ENCODE measurements around the gene ENDOG.

Gene ENDOG

DNA sequence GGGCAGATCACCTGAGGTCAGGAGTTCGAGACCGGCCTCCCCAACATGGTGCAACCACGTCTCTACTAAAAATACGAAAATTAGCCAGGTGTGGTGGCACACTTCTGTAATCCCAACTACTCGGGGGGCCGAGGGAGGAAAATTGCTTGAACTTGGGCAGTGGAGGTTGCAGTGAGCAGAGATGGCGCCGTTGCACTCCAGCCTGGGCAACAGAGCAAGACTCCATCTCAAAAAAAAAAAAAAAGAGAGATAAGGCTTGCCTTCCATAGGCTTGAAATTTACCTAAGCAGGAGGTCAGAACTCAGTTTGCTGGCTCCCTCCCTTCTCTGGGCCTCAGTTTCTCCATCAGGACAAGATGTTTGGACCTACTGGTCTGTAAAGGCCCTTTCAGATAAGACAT is 10.0 kb downstream of the ENDOG start:
- H3K4me3 ChIP-seq (ENCODE audit: insufficient read depth, low read depth, low read length, poor library complexity, severe bottlenecking): no peak overlapping the region
- no peaks in the 10 kb centered on the region for H3K9me3 ChIP-seq (ENCODE audit: control insufficient read depth, low read length)
- H3K27ac ChIP-seq (ENCODE audit: insufficient read depth, low read length, poor library complexity, severe bottlenecking): peak overlapping the region; percentile 68
- peaks cover 37% of the 10 kb centered on the region for H3K36me3 ChIP-seq (ENCODE audit: control insufficient read depth, insufficient read depth, low read length)
- DNase-seq: no peak
- H3K27me3 ChIP-seq (replicated peaks; ENCODE audit: control insufficient read depth, insufficient read depth, low read length, poor library complexity, severe bottlenecking): no peaks in the 10 kb centered on the region
- H3K4me1 ChIP-seq (ENCODE audit: control insufficient read depth, insufficient read depth, low read length, poor library complexity, severe bottlenecking): peaks cover 14% of the 10 kb centered on the region

DNA sequence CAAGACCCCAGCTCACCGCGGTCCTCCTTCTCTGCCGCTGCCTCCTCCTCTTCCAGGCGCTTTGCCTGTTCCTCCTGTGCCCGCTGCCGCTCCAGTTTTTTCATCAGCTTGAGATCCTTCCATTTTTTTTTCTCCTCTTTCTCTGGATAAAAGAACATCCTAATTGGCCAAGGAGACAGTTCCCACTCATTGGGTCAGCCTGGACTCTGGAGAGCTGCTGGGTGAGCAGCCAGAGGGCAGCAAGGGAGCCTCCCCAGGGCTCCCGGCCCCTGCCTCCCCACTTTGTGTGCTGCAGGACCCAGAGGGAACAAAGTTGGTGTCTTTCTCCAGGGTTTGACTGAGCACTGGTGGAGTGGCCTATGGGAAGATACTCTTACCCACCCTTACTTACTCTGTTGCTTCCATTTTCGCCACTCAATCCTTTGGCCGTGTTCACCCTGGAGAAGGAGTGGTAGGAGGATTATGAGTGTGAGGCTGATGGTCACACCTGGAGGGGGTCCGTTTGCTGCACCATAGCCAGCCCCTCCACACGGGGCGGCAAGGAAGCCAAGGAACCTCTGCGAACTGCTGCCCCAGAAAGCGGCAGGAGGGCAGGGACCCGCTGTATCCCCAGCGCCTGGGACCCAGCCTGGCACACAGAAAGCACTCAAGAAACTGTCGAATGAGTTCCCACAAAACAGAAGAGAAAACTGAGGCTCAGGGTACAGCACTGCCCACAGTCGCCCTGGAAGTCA is 10.6 kb downstream of the ENDOG start:
- peaks cover 14% of the 10 kb centered on the region for H3K4me1 ChIP-seq (ENCODE audit: control insufficient read depth, insufficient read depth, low read length, poor library complexity, severe bottlenecking)
- peak overlapping the region; percentile 90 for H3K4me3 ChIP-seq (ENCODE audit: insufficient read depth, low read depth, low read length, poor library complexity, severe bottlenecking)
- no peaks in the 10 kb centered on the region for H3K27me3 ChIP-seq (replicated peaks; ENCODE audit: control insufficient read depth, insufficient read depth, low read length, poor library complexity, severe bottlenecking)
- DNase-seq: no peak
- H3K9me3 ChIP-seq (ENCODE audit: control insufficient read depth, low read length): no peaks in the 10 kb centered on the region
- peaks cover 31% of the 10 kb centered on the region for H3K36me3 ChIP-seq (ENCODE audit: control insufficient read depth, insufficient read depth, low read length)
- H3K27ac ChIP-seq (ENCODE audit: insufficient read depth, low read length, poor library complexity, severe bottlenecking): peak overlapping the region; percentile 68

DNA sequence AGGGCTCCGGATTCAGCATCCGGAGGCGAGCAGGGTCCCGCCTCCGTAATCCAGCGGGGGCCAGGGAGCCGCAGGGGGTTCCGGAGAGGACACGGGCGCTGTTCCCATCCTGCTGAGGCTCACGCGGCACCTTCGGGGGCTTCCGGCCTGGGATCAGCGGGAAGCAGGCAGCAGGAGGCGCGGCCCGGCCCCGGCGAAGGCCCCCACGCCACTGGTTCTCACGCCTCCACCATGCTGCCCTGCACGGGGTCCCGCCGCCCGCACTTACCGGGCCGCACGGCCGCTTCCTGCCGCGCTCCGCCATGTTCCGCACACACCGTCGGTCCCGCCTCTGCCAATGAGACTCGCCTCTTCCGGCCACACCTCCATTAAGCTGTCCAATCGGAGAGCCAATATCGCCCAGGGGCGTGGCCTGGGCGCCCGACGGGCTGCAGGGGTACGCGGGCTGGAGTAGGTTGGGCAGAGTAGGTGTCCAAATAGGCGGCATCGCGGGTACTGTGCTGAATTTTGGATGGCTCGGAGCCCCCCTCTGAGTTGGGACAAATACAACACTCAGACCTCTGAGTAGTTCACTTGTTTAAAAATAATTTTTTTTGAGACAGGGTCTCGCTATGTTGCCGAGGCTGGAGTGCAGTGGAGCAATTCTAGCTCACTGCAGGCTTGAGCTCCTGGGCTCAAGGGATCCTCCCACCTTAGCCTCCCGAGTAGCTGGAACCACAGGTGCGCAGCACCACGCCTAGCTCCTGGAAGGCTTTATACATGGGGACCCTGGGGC is 11.4 kb downstream of the ENDOG start, which contains the start of gene SPOUT1:
Gene SPOUT1 (minus strand): TSS at position 318 of the 775 bp plus-strand sequence. CDS start 14 bp downstream, at position 304.
- H3K36me3 ChIP-seq (ENCODE audit: control insufficient read depth, insufficient read depth, low read length): peaks cover 23% of the 10 kb centered on the region
- peak within 1 kb of the TSS; percentile 90 for H3K4me3 ChIP-seq (ENCODE audit: insufficient read depth, low read depth, low read length, poor library complexity, severe bottlenecking)

DNA sequence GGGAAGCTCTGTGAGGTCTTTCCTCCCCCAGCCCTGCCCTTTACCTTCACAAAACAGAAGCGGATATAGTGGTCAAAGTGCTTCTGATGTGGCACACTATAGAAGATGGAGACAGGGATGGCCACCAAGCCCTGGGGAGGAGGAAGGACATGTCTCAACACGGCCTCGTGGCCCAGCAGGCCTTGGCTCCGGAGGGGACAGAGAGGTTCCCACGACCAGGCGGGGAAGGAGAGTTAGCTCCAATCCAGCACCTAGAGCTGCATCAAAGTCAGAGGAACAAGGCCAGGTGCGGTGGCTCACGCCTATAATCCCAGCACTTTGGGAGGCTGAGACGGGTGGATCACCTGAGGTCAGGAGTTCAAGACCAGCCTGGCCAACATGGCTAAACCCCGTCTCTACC is 15.4 kb downstream of the ENDOG start:
- H3K9me3 ChIP-seq (ENCODE audit: control insufficient read depth, low read length): no peaks in the 10 kb centered on the region
- peaks cover 7% of the 10 kb centered on the region for H3K36me3 ChIP-seq (ENCODE audit: control insufficient read depth, insufficient read depth, low read length)
- no peak overlapping the region for H3K4me3 ChIP-seq (ENCODE audit: insufficient read depth, low read depth, low read length, poor library complexity, severe bottlenecking)
- no peak overlapping the region for H3K27ac ChIP-seq (ENCODE audit: insufficient read depth, low read length, poor library complexity, severe bottlenecking)
- no peaks in the 10 kb centered on the region for H3K27me3 ChIP-seq (replicated peaks; ENCODE audit: control insufficient read depth, insufficient read depth, low read length, poor library complexity, severe bottlenecking)
- DNase-seq: no peak
- H3K4me1 ChIP-seq (ENCODE audit: control insufficient read depth, insufficient read depth, low read length, poor library complexity, severe bottlenecking): peaks cover 11% of the 10 kb centered on the region

More for the DNA sequence above, 11.4 kb downstream of the ENDOG start, which contains the start of gene SPOUT1:
- H3K4me1 ChIP-seq (ENCODE audit: control insufficient read depth, insufficient read depth, low read length, poor library complexity, severe bottlenecking): peaks cover 14% of the 10 kb centered on the region
- peak within 1 kb of the TSS; percentile 68 for H3K27ac ChIP-seq (ENCODE audit: insufficient read depth, low read length, poor library complexity, severe bottlenecking)
- no peaks in the 10 kb centered on the region for H3K9me3 ChIP-seq (ENCODE audit: control insufficient read depth, low read length)
- H3K27me3 ChIP-seq (replicated peaks; ENCODE audit: control insufficient read depth, insufficient read depth, low read length, poor library complexity, severe bottlenecking): no peaks in the 10 kb centered on the region
- DNase-seq: peak; percentile 88 to 91 (median 90)

DNA sequence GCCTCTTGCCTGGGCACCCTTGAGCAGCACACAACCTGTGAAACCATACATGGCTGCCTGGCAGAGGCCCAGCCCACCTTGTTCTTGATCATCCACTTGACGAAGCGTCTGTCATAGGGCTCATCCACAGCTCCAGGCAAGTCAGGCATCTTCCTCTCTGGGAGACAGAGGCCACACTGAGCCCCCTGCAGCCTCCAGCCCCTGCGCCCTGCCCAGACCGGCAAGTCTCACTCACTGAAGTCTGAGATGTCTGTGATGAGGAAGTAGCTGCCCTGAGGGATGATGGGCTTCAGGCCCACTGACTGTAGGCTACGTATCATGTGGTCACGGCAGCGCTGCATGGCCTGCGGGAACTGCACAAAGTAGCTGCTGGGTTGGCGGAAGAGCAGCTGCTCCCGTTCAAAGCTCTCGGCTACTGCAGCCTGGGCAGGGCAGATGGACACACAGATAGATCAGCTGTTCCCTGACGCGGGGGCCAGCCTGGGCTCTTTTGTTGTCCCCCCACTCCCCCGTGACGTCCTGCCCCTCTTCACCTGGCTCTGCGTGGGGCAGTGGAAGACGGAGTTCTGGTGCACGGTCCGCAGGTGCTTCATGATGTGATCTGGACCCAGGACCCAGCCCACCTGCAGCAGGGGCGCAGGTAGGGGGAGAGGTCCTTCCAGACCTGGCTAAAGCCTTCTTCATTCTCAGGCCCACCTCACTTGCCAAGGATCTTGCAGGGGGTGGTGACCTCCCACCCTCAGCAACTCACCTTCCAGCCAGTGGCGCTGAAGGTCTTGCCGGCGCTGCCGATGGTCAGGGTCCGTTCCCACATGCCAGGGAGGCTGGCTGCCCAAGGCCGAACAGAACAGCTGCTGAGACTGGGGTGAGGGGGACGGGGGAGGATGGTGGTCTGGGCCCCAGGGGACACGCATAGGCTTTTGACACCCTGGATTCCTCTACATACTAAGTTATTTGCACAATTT is 17.2 kb downstream of the ENDOG start:
- H3K27ac ChIP-seq (ENCODE audit: insufficient read depth, low read length, poor library complexity, severe bottlenecking): no peak overlapping the region
- no peaks in the 10 kb centered on the region for H3K27me3 ChIP-seq (replicated peaks; ENCODE audit: control insufficient read depth, insufficient read depth, low read length, poor library complexity, severe bottlenecking)
- peaks cover 7% of the 10 kb centered on the region for H3K36me3 ChIP-seq (ENCODE audit: control insufficient read depth, insufficient read depth, low read length)
- DNase-seq: no peak
- H3K4me3 ChIP-seq (ENCODE audit: insufficient read depth, low read depth, low read length, poor library complexity, severe bottlenecking): no peak overlapping the region
- no peaks in the 10 kb centered on the region for H3K9me3 ChIP-seq (ENCODE audit: control insufficient read depth, low read length)
- no peaks in the 10 kb centered on the region for H3K4me1 ChIP-seq (ENCODE audit: control insufficient read depth, insufficient read depth, low read length, poor library complexity, severe bottlenecking)

DNA sequence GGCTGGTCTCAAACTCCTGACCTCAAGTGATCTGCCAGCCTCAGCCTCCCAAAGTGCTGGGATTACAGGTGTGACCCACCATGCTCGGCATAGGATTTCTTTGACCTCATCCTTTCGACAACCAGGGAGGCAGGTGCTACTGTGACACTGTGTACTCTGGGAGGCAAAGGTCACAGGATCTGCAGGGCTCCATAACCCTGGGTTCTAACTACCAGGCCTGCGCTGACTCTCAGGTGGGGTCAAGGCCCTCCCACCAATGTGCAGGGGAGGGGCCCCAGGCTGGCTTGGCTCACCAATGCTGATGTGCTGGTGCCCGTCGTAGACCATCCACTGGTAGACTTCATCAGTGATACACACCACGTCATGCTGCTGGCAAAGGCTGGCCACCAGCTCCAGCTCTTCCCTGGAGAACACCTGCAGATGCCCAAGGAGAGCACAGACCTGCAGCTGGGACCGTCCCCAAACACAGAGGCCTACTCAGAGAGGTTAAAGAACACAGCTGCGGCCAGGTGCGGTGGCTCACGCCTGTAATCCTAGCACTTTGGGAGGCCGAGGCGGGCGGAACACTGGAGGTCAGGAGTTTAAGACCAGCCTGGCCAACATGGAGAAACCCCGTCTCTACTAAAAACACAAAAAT is 18.3 kb downstream of the ENDOG start:
- H3K27me3 ChIP-seq (replicated peaks; ENCODE audit: control insufficient read depth, insufficient read depth, low read length, poor library complexity, severe bottlenecking): no peaks in the 10 kb centered on the region
- no peak for DNase-seq

DNA sequence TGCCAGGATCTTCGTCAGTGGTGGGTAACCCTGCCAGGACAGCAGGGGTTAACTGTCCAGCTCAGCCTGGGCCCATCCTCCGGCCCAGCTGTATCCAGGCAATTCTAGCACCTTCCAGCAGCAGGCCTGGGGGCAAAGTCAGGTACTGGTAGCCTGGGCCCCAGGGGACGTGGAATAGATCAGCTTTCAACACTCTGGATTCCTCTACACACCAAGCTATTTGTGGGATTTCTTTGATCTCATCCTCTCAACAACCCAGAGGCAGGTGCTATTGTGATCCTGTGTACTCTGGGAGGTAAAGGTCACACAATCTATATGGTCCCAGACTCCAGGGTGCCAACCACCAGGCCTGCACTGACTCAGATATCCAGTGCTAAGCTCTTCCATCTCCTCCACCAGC is 20.0 kb downstream of the ENDOG start:
- H3K36me3 ChIP-seq (ENCODE audit: control insufficient read depth, insufficient read depth, low read length): peaks cover 10% of the 10 kb centered on the region
- H3K27ac ChIP-seq (ENCODE audit: insufficient read depth, low read length, poor library complexity, severe bottlenecking): no peak overlapping the region

More for the DNA sequence above, 18.3 kb downstream of the ENDOG start:
- Histone ChIP-seq H3K36me3 (ENCODE audit: control insufficient read depth, insufficient read depth, low read length) (peaks cover 7% of the 10 kb centered on the region), H3K9me3 (ENCODE audit: control insufficient read depth, low read length) (no peaks in the 10 kb centered on the region), H3K4me1 (ENCODE audit: control insufficient read depth, insufficient read depth, low read length, poor library complexity, severe bottlenecking) (no peaks in the 10 kb centered on the region), H3K4me3 (ENCODE audit: insufficient read depth, low read depth, low read length, poor library complexity, severe bottlenecking) (no peak overlapping the region), H3K27ac (ENCODE audit: insufficient read depth, low read length, poor library complexity, severe bottlenecking) (no peak overlapping the region)

DNA sequence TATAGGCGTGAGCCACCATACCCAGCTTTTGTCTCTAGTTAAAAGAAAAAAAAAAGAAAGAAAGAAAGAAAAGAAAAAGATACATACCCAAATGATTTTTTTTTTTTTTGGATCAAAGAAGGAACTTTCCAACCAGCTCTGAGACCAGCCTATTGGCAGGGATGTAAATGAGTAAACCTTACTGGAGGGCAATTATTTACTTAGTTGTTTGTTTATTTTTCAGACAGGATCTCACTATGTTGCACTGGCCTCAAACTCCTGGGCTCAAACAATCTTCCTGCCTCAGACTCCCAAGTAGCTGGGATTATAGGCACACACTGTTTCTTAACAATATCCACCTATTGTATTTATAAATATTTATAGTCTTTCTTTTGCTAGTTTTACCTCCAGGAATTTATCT is 22.2 kb downstream of the ENDOG start:
- H3K9me3 ChIP-seq (ENCODE audit: control insufficient read depth, low read length): no peaks in the 10 kb centered on the region
- DNase-seq: no peak
- no peak overlapping the region for H3K4me3 ChIP-seq (ENCODE audit: insufficient read depth, low read depth, low read length, poor library complexity, severe bottlenecking)
- H3K36me3 ChIP-seq (ENCODE audit: control insufficient read depth, insufficient read depth, low read length): peaks cover 8% of the 10 kb centered on the region
- no peak overlapping the region for H3K27ac ChIP-seq (ENCODE audit: insufficient read depth, low read length, poor library complexity, severe bottlenecking)
- H3K27me3 ChIP-seq (replicated peaks; ENCODE audit: control insufficient read depth, insufficient read depth, low read length, poor library complexity, severe bottlenecking): no peaks in the 10 kb centered on the region
- no peaks in the 10 kb centered on the region for H3K4me1 ChIP-seq (ENCODE audit: control insufficient read depth, insufficient read depth, low read length, poor library complexity, severe bottlenecking)

More for the DNA sequence above, 20.0 kb downstream of the ENDOG start:
- no peaks in the 10 kb centered on the region for H3K4me1 ChIP-seq (ENCODE audit: control insufficient read depth, insufficient read depth, low read length, poor library complexity, severe bottlenecking)
- H3K9me3 ChIP-seq (ENCODE audit: control insufficient read depth, low read length): no peaks in the 10 kb centered on the region
- no peaks in the 10 kb centered on the region for H3K27me3 ChIP-seq (replicated peaks; ENCODE audit: control insufficient read depth, insufficient read depth, low read length, poor library complexity, severe bottlenecking)
- DNase-seq: no peak
- H3K4me3 ChIP-seq (ENCODE audit: insufficient read depth, low read depth, low read length, poor library complexity, severe bottlenecking): no peak overlapping the region
